Measurements from ENCODE around the gene PEBP1.

- TF ChIP-seq CTCF (IDR thresholded peaks at IDR 0.05): no peak
- no peak for TF ChIP-seq ZFX (IDR thresholded peaks at IDR 0.05; ENCODE audit: borderline replicate concordance)
These were observed 13.7 kb upstream of the PEBP1 start for GRCh38 chr12:118122264-118122663.
